Left lobe of liver (tissue), 2 donors: ENCODE data around the gene TTC21A. TPM values are rescaled to one million over a fixed set of nuclear protein-coding genes. Genes with fewer than 3 reads are reported as not detected.
A peak's percentile ranks its signal among the peaks of the same experiment; 100 is the strongest.

Experiments
- ATAC-seq: fragments of 200-7000 bp; cut with Tn5 transposase; one replicate; pipeline ENCODE4 v1.9.1; 2020; ENCODE audit warnings: mild to moderate bottlenecking, moderate library complexity
- DNase-seq: peaks from one replicate; pipeline ENCODE4 v3.0.0-alpha.2; 2020; ENCODE audit warnings: low spot score
- total RNA-seq: library from RNA; stranded (reverse); gene quantifications from one replicate; pipeline ENCODE4 v1.2.1, GENCODE V29; 2021
- donor health status: DM: no; HTN: no; CAD: no; lungs with moderate emphysema.
- donor health status: DM: no; HTN: yes; CAD: no.

The TTC21A gene
- total RNA-seq, 1 donor from 2014 or later: 2.3 TPM

GRCh38 chr3:39176025-39176714, 68.7 kb downstream of the TTC21A start:
- DNase-seq: no peak
- ATAC-seq: no peak

GRCh38 chr3:39177708-39178332, 70.3 kb downstream of the TTC21A start:
- peak; percentile 71 for ATAC-seq
- peak; percentile 93 for DNase-seq

DNA sequence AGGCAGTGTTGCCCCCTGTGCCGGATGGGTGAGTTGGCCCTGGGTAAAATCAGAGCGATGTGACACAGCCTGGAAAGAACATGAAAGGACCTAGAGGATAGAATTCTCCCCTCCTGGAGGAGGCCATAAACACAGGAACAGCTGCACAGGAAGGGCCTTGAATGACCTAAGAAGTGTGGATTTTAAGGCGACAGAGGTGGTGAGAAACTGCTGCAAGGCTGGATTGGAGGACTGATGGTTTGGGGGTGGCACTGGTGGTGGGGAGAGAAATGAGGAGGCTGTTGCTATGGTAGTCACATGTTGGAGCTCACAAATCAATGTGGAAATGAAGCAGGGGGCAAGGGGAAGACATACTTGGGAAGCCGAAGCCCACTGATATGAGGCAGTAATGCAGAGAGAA, 71.1 kb downstream of the TTC21A start:
- ATAC-seq (no peak), DNase-seq (no peak)

DNA sequence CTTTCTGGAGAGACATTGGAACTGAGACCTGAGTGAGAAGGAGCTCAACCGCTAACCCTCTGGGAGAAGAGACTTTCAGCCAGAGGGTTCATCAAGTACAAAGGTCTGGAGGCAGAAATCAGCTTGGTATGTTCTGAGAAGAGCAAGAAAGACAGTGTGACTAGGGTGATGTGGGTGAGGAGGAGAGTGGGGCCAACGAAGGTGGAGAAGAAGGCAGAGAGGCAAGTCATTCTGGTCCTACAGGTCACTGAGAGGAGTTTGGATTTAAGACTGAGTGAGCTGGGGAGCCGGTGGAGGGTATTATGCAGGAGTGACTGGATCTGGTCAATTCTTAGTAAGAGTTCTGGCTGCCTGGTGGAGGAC, 72.7 kb downstream of the TTC21A start:
- no peak for DNase-seq
- peak; percentile 4 for ATAC-seq

- DNase-seq: peak; percentile 97
- peak; percentile 83 for ATAC-seq
Observed at GRCh38 chr3:39180546-39181346, 73.3 kb downstream of the TTC21A start.

DNA sequence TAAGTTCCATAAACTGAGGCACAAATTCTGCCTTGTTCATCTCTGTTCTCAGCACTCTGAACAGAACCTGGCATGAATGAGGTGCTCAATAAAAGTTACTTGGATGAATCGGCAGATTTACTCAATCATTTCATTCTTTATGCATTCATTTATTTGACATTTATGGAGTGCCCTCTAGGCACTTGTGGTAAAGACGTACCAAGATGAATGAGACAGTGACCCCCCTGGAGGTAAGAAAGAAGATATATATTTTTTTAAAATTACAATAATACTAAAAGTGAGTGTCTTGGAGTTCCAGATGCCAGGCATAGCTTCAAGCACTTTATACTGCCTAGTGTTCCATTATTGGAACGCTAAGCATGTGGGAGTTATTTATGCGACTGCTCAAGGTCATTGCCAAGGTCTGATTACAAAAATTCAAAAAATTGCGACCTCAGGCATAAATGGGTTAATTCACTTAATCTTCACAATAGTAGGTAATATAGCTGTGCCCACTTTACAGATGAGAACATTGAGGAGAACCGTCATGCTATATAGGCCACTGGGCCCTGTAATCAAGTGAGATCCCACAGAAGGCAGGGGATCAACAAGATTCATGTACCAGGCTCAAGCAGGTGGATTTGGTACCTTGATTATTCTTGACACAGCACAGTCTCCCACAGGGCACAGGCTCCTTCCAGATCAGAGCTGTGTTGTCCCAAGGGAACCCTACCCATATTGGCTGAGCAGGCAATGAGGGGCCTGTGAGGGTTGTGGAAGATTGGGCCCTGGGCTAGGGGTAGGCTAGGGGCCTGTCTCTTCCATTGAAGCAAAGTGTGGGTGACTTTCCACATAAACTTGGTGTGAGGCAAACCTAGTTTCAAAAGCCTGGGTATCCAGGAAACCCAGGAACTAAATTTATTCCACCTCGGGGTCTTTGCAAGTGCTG, 74.2 kb downstream of the TTC21A start:
- DNase-seq (no peak), ATAC-seq (no peak)

GRCh38 chr3:39183211-39184080, 76.0 kb downstream of the TTC21A start:
- no peak for DNase-seq

GRCh38 chr3:39184081-39184967, 76.8 kb downstream of the TTC21A start:
- DNase-seq (no peak), ATAC-seq (peak; percentile 6)

More at GRCh38 chr3:39183211-39184080, 76.0 kb downstream of the TTC21A start:
- no peak for ATAC-seq

- DNase-seq (no peak), ATAC-seq (no peak)
Observed at GRCh38 chr3:39184968-39185285, 77.4 kb downstream of the TTC21A start.

DNA sequence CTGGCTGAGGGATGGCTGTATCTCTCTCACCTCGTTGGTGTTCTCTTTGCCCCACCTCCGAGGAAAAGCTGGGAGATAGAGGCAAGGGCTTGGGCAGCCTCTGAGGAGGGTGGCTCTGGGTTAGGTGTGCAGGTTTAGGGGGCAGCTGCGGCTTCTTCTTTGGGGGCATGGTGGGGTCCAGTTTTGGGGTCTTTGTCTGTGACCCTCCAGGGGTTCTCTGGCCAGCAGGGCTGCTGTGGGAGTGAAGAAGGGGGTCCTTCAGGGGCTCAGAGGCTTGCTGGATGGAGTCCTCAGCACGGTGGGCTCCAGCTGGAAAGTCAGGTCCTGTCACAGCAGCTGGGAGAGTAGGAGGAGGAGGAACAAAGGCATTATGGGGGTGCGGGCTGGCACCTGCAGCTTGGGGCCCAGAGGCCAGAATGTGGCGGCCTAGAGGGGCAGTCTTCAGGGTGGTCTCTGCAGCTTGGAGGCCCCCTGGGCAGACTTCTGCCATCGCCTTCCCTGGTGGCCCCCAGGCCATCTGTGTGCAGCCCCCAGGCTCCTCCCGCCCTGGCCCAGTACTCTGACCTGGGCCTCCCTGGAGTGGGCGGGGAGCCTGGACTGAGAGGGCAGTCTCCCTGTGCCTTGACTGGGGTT, 78.0 kb downstream of the TTC21A start:
- DNase-seq (no peak), ATAC-seq (no peak)

DNA sequence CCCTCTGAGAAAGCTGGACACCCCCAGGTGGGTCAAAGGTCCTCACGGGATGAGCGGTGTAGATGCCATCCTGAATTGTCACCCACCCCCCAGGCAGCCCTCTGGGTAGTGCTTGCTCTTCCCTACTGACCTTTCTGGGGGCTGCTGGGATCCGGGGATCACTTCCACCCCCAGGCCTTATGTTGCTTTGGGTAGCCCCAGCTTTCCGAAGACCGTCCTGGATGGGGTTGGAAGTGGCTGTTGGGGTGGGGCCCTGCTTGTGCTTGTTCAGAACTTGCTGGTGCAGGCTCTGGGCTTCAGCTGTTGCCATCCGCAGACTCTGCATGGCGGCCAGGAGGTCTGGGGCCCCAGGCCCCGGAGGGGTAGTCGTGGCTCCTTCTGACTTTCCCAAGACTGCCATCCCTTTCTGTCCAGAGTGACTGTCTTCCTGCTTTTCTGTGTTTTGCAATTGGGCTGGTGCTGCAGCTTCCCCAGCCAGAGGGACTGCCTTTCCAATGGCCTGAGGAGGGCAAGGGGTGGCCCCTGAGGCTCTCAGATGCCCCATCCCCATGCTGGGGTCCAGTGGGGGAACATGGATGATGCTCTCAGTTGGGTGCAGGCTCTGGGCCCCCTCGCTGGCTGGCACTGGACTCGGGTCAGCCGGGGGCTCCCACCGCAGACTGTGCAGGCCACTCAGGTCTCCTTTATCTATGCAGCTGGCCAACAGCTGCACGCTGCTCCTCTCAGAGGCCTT, 78.6 kb downstream of the TTC21A start:
- DNase-seq (no peak), ATAC-seq (no peak)

- ATAC-seq (no peak), DNase-seq (no peak)
Observed at GRCh38 chr3:39186692-39187151, 79.2 kb downstream of the TTC21A start.

GRCh38 chr3:39187372-39188155, 80.1 kb downstream of the TTC21A start:
- no peak for ATAC-seq
- no peak for DNase-seq
